Small intestine (tissue), 16 donors: ENCODE results near the gene TLE4. TPM values are rescaled to one million over a fixed set of nuclear protein-coding genes. Genes with fewer than 3 reads are reported as not detected.

Source experiments
- DNase-seq, 2 donors: peaks; one replicate each; pipeline versions ENCODE4 v3.0.0 to v3.0.0-alpha.2; 2013
- FAIRE-seq: peaks from 2 replicates; lab custom pipeline; 2012; peaks lifted over from hg19 to GRCh38; lab: Jason Lieb, UNC
- H3K27ac ChIP-seq, 3 donors: one replicate each; pipeline ENCODE4 v1.5.1; 2013; ENCODE audit warnings: low read length in 2 of 3, mild to moderate bottlenecking in 2 of 3, control low read depth in 1 of 3, inconsistent platforms in 1 of 3, low read depth in 1 of 3, moderate library complexity in 1 of 3
- H3K27me3 ChIP-seq, 3 donors: one replicate each; pipeline ENCODE4 v1.6.1; 2013; ENCODE audit warnings: low read length in 3 of 3, inconsistent platforms in 1 of 3; ENCODE audit not compliant: control insufficient read depth in 3 of 3, insufficient read depth in 3 of 3
- H3K36me3 ChIP-seq, 3 donors: one replicate each; pipeline ENCODE4 v1.6.1; 2013; ENCODE audit warnings: low read length in 3 of 3, inconsistent platforms in 1 of 3, low read depth in 1 of 3, mild to moderate bottlenecking in 1 of 3, moderate library complexity in 1 of 3; ENCODE audit not compliant: control insufficient read depth in 3 of 3, insufficient read depth in 2 of 3
- H3K4me1 ChIP-seq, 3 donors: one replicate each; pipeline ENCODE4 v1.6.1; 2013; ENCODE audit warnings: low read length in 2 of 3, inconsistent platforms in 1 of 3, low read depth in 1 of 3, mild to moderate bottlenecking in 1 of 3, moderate library complexity in 1 of 3; ENCODE audit not compliant: control insufficient read depth in 3 of 3, insufficient read depth in 2 of 3
- H3K4me3 ChIP-seq, 3 donors: one replicate each; pipeline ENCODE4 v1.5.1; 2013; ENCODE audit warnings: low read length in 3 of 3, control low read depth in 1 of 3, inconsistent platforms in 1 of 3, low read depth in 1 of 3, mild to moderate bottlenecking in 1 of 3, moderate library complexity in 1 of 3
- H3K9me3 ChIP-seq, 2 donors: one replicate each; pipeline ENCODE4 v1.6.1; 2013; ENCODE audit warnings: low read depth in 1 of 2, low read length in 1 of 2; ENCODE audit not compliant: control insufficient read depth in 2 of 2, insufficient read depth in 1 of 2
- WGBS, 3 donors: extraction: QIAGEN DNeasy Blood & Tissue Kit; methylation state at CpG; one replicate each; pipeline ENCODE4 v1.1.7; 2013; 5-methylcytosine and 5-hydroxymethylcytosine counted together
- long read RNA-seq, 10 donors: transcript quantifications; one replicate each; lab custom pipeline, GENCODE V29; 2026
- polyA plus RNA-seq, 4 donors: library from polyadenylated mRNA; stranded (reverse) in 3 of 4; unstranded in 1 of 4; fragments of 200-250 nt in 3 of 4; fragments of 120-200 nt in 1 of 4; gene quantifications; one replicate each; pipeline versions ENCODE4 v1.2.1 to v1.2.3, GENCODE V29; 2013
- donor health status: healthy with polysubstance abuse.
- donor health status: control.
- donor health status: control.
- donor health status: Bipolar disorder and iron deficiency.
- donor health status: healthy.

TLE4 gene
- 10 to 100 TPM in 1 of 4 donors, 1 to 10 TPM in 3; 4.0 to 37.2 (median 8.2) TPM for polyA plus RNA-seq
- long read RNA-seq, donor 1, partial matches to known transcripts = 0 of 2 reads
- long read RNA-seq, donor 1, other reads (novel, unspliced or antisense) = 0 of 2 reads
- long read RNA-seq, donor 2, partial matches to known transcripts = 0 of 1 reads
- long read RNA-seq, donor 2, other reads (novel, unspliced or antisense) = 0 of 1 reads
- long read RNA-seq, donor 3, partial matches to known transcripts = 13 of 14 reads
- long read RNA-seq, donor 3, other reads (novel, unspliced or antisense) = 0 of 14 reads
- long read RNA-seq, donor 4 = 0 reads
- long read RNA-seq, donor 5, partial matches to known transcripts = 0 of 2 reads
- long read RNA-seq, donor 5, other reads (novel, unspliced or antisense) = 0 of 2 reads
- long read RNA-seq, donor 6 = 0 reads
- long read RNA-seq, donor 7 = 0 reads
- long read RNA-seq, donor 8 = 0 reads
- long read RNA-seq, donor 9 = 0 reads
- long read RNA-seq, donor 10, partial matches to known transcripts = 0 of 1 reads
- long read RNA-seq, donor 10, other reads (novel, unspliced or antisense) = 0 of 1 reads

GRCh38 chr9:79571309-79572031 is at the start of gene TLE4:
Gene TLE4, plus strand, starts transcription at chr9:79571965. Its CDS starts 826 bp downstream, at chr9:79572791.
- DNase-seq = peak; percentile 100
- Histone ChIP-seq H3K27me3 (peaks cover 0 to 11% (median 0%) of the 10 kb centered on the region in 3 donors), H3K9me3 (peaks cover 0 to 3% of the 10 kb centered on the region in 2 donors), H3K36me3 (no peaks in the 10 kb centered on the region), H3K27ac (peak within 1 kb of the TSS; percentile 85 to 98 (median 98)), H3K4me1 (peaks cover 0 to 8% (median 6%) of the 10 kb centered on the region in 3 donors), H3K4me3 (peak within 1 kb of the TSS; percentile 69 to 99 (median 96))
- 0 to 1% (median 0%) methylated on average over 48 of the region's 48 CpGs for WGBS, 3 donors
- peak; percentile 94 for FAIRE-seq

GRCh38 chr9:79522793-79523192 is 49.0 kb upstream of the TLE4 start:
- FAIRE-seq = no peak
- H3K4me1 ChIP-seq = no peaks in the 10 kb centered on the region

GRCh38 chr9:79524266-79524665 is 47.5 kb upstream of the TLE4 start:
- Histone ChIP-seq H3K9me3 (peaks cover 0 to 2% of the 10 kb centered on the region in 2 donors), H3K27ac (no peak overlapping the region), H3K27me3 (no peaks in the 10 kb centered on the region), H3K36me3 (no peaks in the 10 kb centered on the region), H3K4me3 (no peak overlapping the region), H3K4me1 (no peaks in the 10 kb centered on the region)
- no peak for DNase-seq
- FAIRE-seq = no peak

More at GRCh38 chr9:79522793-79523192, 49.0 kb upstream of the TLE4 start:
- no peaks in the 10 kb centered on the region for H3K36me3 ChIP-seq
- H3K9me3 ChIP-seq = peaks cover 0 to 2% of the 10 kb centered on the region in 2 donors
- 82 to 84% (median 83%) methylated on average over 4 of the region's 4 CpGs for WGBS, 3 donors
- no peak overlapping the region for H3K4me3 ChIP-seq
- H3K27me3 ChIP-seq = no peaks in the 10 kb centered on the region
- no peak overlapping the region for H3K27ac ChIP-seq
- no peak for DNase-seq

- 70 to 76% (median 75%) methylated on average over 1 of the region's 1 CpG for WGBS, 3 donors
- no peak overlapping the region for H3K4me3 ChIP-seq
- peaks cover 0 to 2% of the 10 kb centered on the region in 2 donors for H3K9me3 ChIP-seq
- H3K27me3 ChIP-seq = no peaks in the 10 kb centered on the region
- no peak for FAIRE-seq
- DNase-seq = no peak
- H3K27ac ChIP-seq = no peak overlapping the region
- H3K36me3 ChIP-seq = no peaks in the 10 kb centered on the region
- no peaks in the 10 kb centered on the region for H3K4me1 ChIP-seq
Measured at GRCh38 chr9:79526149-79526672, 45.6 kb upstream of the TLE4 start.

- Histone ChIP-seq H3K36me3 (no peaks in the 10 kb centered on the region), H3K4me1 (no peaks in the 10 kb centered on the region), H3K27me3 (no peaks in the 10 kb centered on the region), H3K27ac (no peak overlapping the region), H3K9me3 (peaks cover 0 to 2% of the 10 kb centered on the region in 2 donors), H3K4me3 (no peak overlapping the region)
- DNase-seq = no peak
- FAIRE-seq = no peak
- WGBS, 3 donors = 90 to 97% (median 96%) methylated on average over 1 of the region's 1 CpG
Measured at GRCh38 chr9:79535534-79535933, 36.2 kb upstream of the TLE4 start.

- no peaks in the 10 kb centered on the region for H3K27me3 ChIP-seq
- no peak overlapping the region for H3K4me3 ChIP-seq
- H3K4me1 ChIP-seq = no peaks in the 10 kb centered on the region
- H3K9me3 ChIP-seq = peaks cover 0 to 2% of the 10 kb centered on the region in 2 donors
- no peak for DNase-seq
- H3K27ac ChIP-seq = no peak overlapping the region
- no peak for FAIRE-seq
- H3K36me3 ChIP-seq = no peaks in the 10 kb centered on the region
- 82 to 93% (median 83%) methylated on average over 2 of the region's 2 CpGs for WGBS, 3 donors
Measured at GRCh38 chr9:79537838-79538237, 33.9 kb upstream of the TLE4 start.

- DNase-seq (no peak), FAIRE-seq (no peak)
- Histone ChIP-seq H3K36me3 (no peaks in the 10 kb centered on the region), H3K27ac (no peak overlapping the region), H3K9me3 (no peaks in the 10 kb centered on the region), H3K4me1 (no peaks in the 10 kb centered on the region), H3K27me3 (no peaks in the 10 kb centered on the region), H3K4me3 (no peak overlapping the region)
- WGBS, 3 donors = 84 to 89% (median 87%) methylated on average over 3 of the region's 3 CpGs
Measured at GRCh38 chr9:79542735-79543620, 28.8 kb upstream of the TLE4 start.
